Measurements from ENCODE around the gene WDR70.

The WDR70 gene

GRCh38 chr5:37755581-37755980 is 376.5 kb downstream of the WDR70 start:
- no peak for TF ChIP-seq CTCF (IDR thresholded peaks at IDR 0.05; ENCODE audit: extremely low read depth, missing control alignments)
- DNase-seq (ENCODE audit: low spot score): no peak

GRCh38 chr5:37756248-37756647 is 377.1 kb downstream of the WDR70 start:
- TF ChIP-seq CTCF (IDR thresholded peaks at IDR 0.05; ENCODE audit: extremely low read depth, missing control alignments): no peak
- DNase-seq (ENCODE audit: low spot score): no peak

- TF ChIP-seq CTCF (IDR thresholded peaks at IDR 0.05; ENCODE audit: extremely low read depth, missing control alignments): no peak
- DNase-seq (ENCODE audit: low spot score): no peak
These were observed 379.0 kb downstream of the WDR70 start for GRCh38 chr5:37757980-37758582.

- no peak for DNase-seq (ENCODE audit: low spot score)
- no peak for TF ChIP-seq CTCF (IDR thresholded peaks at IDR 0.05; ENCODE audit: extremely low read depth, missing control alignments)
These were observed 388.1 kb downstream of the WDR70 start for GRCh38 chr5:37767251-37767650.

- no peak for TF ChIP-seq CTCF (IDR thresholded peaks at IDR 0.05; ENCODE audit: extremely low read depth, missing control alignments)
- no peak for DNase-seq (ENCODE audit: low spot score)
These were observed 388.8 kb downstream of the WDR70 start for GRCh38 chr5:37767961-37768360.

GRCh38 chr5:37768371-37768770 is 389.3 kb downstream of the WDR70 start:
- DNase-seq (ENCODE audit: low spot score): no peak
- no peak for TF ChIP-seq CTCF (IDR thresholded peaks at IDR 0.05; ENCODE audit: extremely low read depth, missing control alignments)

- TF ChIP-seq CTCF (IDR thresholded peaks at IDR 0.05; ENCODE audit: extremely low read depth, missing control alignments): no peak
- DNase-seq (ENCODE audit: low spot score): no peak
These were observed 390.0 kb downstream of the WDR70 start for GRCh38 chr5:37769108-37769507.
